Kidney (tissue), 14 donors: Measurements from ENCODE around the gene CUBN. TPM values are rescaled to one million over a fixed set of nuclear protein-coding genes. Genes with fewer than 3 reads are reported as not detected.

ENCODE experiments used
- DNase-seq, 5 donors: peaks; one replicate each; pipeline ENCODE4 v3.0.0-alpha.2; 2013 to 2020
- FAIRE-seq: peaks from 2 replicates; lab custom pipeline; 2012; peaks lifted over from hg19 to GRCh38; lab: Jason Lieb, UNC
- H3K27ac ChIP-seq, 2 donors: one replicate each; pipeline ENCODE4 v1.7.0; 2013; ENCODE audit warnings: low read depth in 2 of 2, low read length in 2 of 2, inconsistent platforms in 1 of 2
- H3K27me3 ChIP-seq: one replicate; pipeline ENCODE4 v1.7.1; 2013; ENCODE audit warnings: low read length, inconsistent platforms; ENCODE audit not compliant: control insufficient read depth, insufficient read depth
- H3K36me3 ChIP-seq, 3 donors: one replicate each; pipeline versions ENCODE4 v1.7.0 to v1.7.1; 2013; ENCODE audit warnings: low read length in 3 of 3, control low read depth in 1 of 3, inconsistent platforms in 1 of 3; ENCODE audit not compliant: insufficient read depth in 3 of 3, control insufficient read depth in 2 of 3
- H3K4me1 ChIP-seq, 3 donors: one replicate each; pipeline versions ENCODE4 v1.7.0 to v1.7.1; 2013; ENCODE audit warnings: low read length in 3 of 3, inconsistent platforms in 1 of 3, low read depth in 1 of 3; ENCODE audit not compliant: control insufficient read depth in 2 of 3, insufficient read depth in 2 of 3
- H3K4me3 ChIP-seq, 3 donors: one replicate each; pipeline versions ENCODE4 v1.7.0 to v1.8.1; 2013; ENCODE audit warnings: low read length in 3 of 3, control low read depth in 1 of 3, inconsistent platforms in 1 of 3
- H3K9ac ChIP-seq, 3 donors: one replicate each; pipeline versions ENCODE4 v1.7.0 to v1.7.1; 2013; ENCODE audit warnings: low read length in 3 of 3, control low read depth in 1 of 3, inconsistent platforms in 1 of 3
- H3K9me3 ChIP-seq, 3 donors: one replicate each; pipeline versions ENCODE4 v1.7.0 to v1.7.1; 2013; ENCODE audit warnings: low read length in 3 of 3, control low read depth in 1 of 3, inconsistent platforms in 1 of 3; ENCODE audit not compliant: control insufficient read depth in 2 of 3, insufficient read depth in 1 of 3
- intact Hi-C: fragments of 100-400 bp; cut with DNase I; formaldehyde crosslinking; loops from one replicate; pipeline ENCODE4 v1.11.1; 2022
- polyA plus RNA-seq: library from polyadenylated mRNA; stranded (reverse); fragments of 350-450 nt; fragmentation: Illumina TruSeq; extraction: RNeasy Lipid Tissue Mini Kit (QIAGEN cat#74804); gene quantifications from one replicate; pipeline ENCODE4 v1.2.3, GENCODE V29; 2014; ENCODE audit warnings: low read depth, low replicate concordance; ENCODE audit not compliant: insufficient read depth
- total RNA-seq: library from RNA; stranded (reverse); fragmentation: NEBNext Ultra II Directional; extraction: Animal tissue kit (Norgen Biotek cat#: 25700); gene quantifications from one replicate; pipeline ENCODE4 v1.2.1, GENCODE V29; 2021
- TF ChIP-seq, protein P1 (sequence below): IDR thresholded peaks from 3 replicates; pipeline ENCODE4 v1.5.1; 2012; ENCODE audit warnings: mild to moderate bottlenecking, moderate library complexity, borderline replicate concordance; ENCODE audit not compliant: insufficient read depth; ENCODE audit errors: extremely low read depth
- donor health status: control.
- donor health status: control.
- donor health status: control.
- donor health status: control.
- donor health status: control.
- donor health status: DM: yes; HTN: yes; CAD: no.
- donor health status: Normal renal cell carcinoma (clear cell type).

CUBN gene
- total and polyA plus RNA-seq, 2 donors from 2014 or later = 14.8 to 31.6 TPM

- no peaks in the 10 kb centered on the region for H3K4me1 ChIP-seq
- H3K9me3 ChIP-seq = no peaks in the 10 kb centered on the region
- intact Hi-C loops = no loop called here
- peaks cover 0 to 12% (median 2%) of the 10 kb centered on the region in 3 donors for H3K36me3 ChIP-seq
- no peak overlapping the region for H3K27ac ChIP-seq
- no peaks in the 10 kb centered on the region for H3K27me3 ChIP-seq
- no peak for FAIRE-seq
- no peak overlapping the region for H3K4me3 ChIP-seq
- no peak overlapping the region for H3K9ac ChIP-seq
- no peak for DNase-seq
- TF ChIP-seq, protein P1, sequence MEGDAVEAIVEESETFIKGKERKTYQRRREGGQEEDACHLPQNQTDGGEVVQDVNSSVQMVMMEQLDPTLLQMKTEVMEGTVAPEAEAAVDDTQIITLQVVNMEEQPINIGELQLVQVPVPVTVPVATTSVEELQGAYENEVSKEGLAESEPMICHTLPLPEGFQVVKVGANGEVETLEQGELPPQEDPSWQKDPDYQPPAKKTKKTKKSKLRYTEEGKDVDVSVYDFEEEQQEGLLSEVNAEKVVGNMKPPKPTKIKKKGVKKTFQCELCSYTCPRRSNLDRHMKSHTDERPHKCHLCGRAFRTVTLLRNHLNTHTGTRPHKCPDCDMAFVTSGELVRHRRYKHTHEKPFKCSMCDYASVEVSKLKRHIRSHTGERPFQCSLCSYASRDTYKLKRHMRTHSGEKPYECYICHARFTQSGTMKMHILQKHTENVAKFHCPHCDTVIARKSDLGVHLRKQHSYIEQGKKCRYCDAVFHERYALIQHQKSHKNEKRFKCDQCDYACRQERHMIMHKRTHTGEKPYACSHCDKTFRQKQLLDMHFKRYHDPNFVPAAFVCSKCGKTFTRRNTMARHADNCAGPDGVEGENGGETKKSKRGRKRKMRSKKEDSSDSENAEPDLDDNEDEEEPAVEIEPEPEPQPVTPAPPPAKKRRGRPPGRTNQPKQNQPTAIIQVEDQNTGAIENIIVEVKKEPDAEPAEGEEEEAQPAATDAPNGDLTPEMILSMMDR = no peak
Measured at GRCh38 chr10:17056781-17057428, 72.7 kb downstream of the CUBN start.

GRCh38 chr10:17053513-17053912 lies 76.1 kb downstream of the CUBN start:
- DNase-seq = no peak
- H3K27me3 ChIP-seq = no peaks in the 10 kb centered on the region
- H3K9ac ChIP-seq = no peak overlapping the region
- intact Hi-C loops = no loop called here
- no peak overlapping the region for H3K27ac ChIP-seq
- H3K4me3 ChIP-seq = no peak overlapping the region
- H3K4me1 ChIP-seq = no peaks in the 10 kb centered on the region
- TF ChIP-seq, protein P1 = no peak
- no peak for FAIRE-seq
- H3K9me3 ChIP-seq = no peaks in the 10 kb centered on the region
- peaks cover 0 to 30% (median 5%) of the 10 kb centered on the region in 3 donors for H3K36me3 ChIP-seq

DNA sequence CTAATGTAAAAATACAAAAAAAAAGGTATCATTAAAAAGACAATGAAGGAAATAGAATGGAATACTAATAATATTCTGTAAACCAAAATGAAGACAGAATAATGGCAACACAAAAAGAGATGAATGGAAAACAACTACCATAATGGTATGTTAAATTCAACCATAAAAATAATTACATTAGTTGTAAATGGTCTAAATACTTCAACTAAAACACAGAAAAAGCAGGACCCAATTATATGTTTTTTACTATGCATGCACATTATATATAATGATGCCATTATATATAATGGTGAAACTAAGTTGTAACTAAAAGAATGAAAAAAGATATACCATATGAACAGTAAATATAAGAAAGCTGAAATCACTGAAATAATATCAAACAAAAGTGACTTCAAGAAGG lies 76.5 kb downstream of the CUBN start:
- Histone ChIP-seq H3K4me3 (no peak overlapping the region), H3K9ac (no peak overlapping the region), H3K4me1 (no peaks in the 10 kb centered on the region), H3K27me3 (no peaks in the 10 kb centered on the region), H3K27ac (no peak overlapping the region), H3K9me3 (no peaks in the 10 kb centered on the region), H3K36me3 (peaks cover 0 to 30% (median 5%) of the 10 kb centered on the region in 3 donors)
- TF ChIP-seq, protein P1 = no peak
- intact Hi-C loops = no loop called here
- peak; percentile 76 for FAIRE-seq
- no peak for DNase-seq
